Trophoblast cell (in vitro differentiated cells and primary cell): ENCODE measurements around the gene ANKRD17.
"Not testable (repeated sequence)": the region's sequence is repeated elsewhere in the genome, so short reads cannot be mapped to it uniquely, and the experiment has no call there.

Experiments
- DNase-seq, 2 donors: peaks; one replicate each; pipeline ENCODE4 v3.0.0-alpha.2; 2016
- H2AFZ ChIP-seq: 2 replicates; pipeline ENCODE4 v1.6.1; 2013; ENCODE audit warnings: low read length, moderate library complexity, mild to moderate bottlenecking; ENCODE audit not compliant: insufficient read depth, poor library complexity
- H2AK5ac ChIP-seq: 2 replicates; pipeline ENCODE4 v1.6.1; 2013; ENCODE audit warnings: mild to moderate bottlenecking, low read length
- H2BK120ac ChIP-seq: 2 replicates; pipeline ENCODE4 v1.6.1; 2013; ENCODE audit warnings: low read length, mild to moderate bottlenecking, moderate library complexity; ENCODE audit not compliant: insufficient read depth, poor library complexity
- H2BK12ac ChIP-seq: 2 replicates; pipeline ENCODE4 v1.6.1; 2013; ENCODE audit warnings: mild to moderate bottlenecking, low read length, moderate library complexity
- H2BK5ac ChIP-seq: 2 replicates; pipeline ENCODE4 v1.6.1; 2013; ENCODE audit warnings: low read length, low read depth, moderate library complexity, mild to moderate bottlenecking; ENCODE audit not compliant: poor library complexity
- H3K14ac ChIP-seq: 2 replicates; pipeline ENCODE4 v1.6.1; 2013; ENCODE audit warnings: mild to moderate bottlenecking, low read length
- H3K18ac ChIP-seq: 2 replicates; pipeline ENCODE4 v1.6.1; 2013; ENCODE audit warnings: mild to moderate bottlenecking, low read length
- H3K23ac ChIP-seq: 2 replicates; pipeline ENCODE4 v1.6.1; 2013; ENCODE audit warnings: low read length
- H3K27ac ChIP-seq: 2 replicates; pipeline ENCODE4 v1.5.1; 2013; ENCODE audit warnings: low read depth, mild to moderate bottlenecking, inconsistent platforms, low read length, moderate library complexity
- H3K27me3 ChIP-seq: 2 replicates; pipeline ENCODE4 v1.6.1; 2013; ENCODE audit warnings: inconsistent platforms, mild to moderate bottlenecking, low read length, moderate library complexity; ENCODE audit not compliant: insufficient read depth
- H3K36me3 ChIP-seq, 2 experiments: 1 replicate in 1 of 2; 2 replicates in 1 of 2; pipeline ENCODE4 v1.6.1; 2013; ENCODE audit warnings: low read length in 2 of 2, mild to moderate bottlenecking in 2 of 2, moderate library complexity in 1 of 2; ENCODE audit not compliant: insufficient read depth in 2 of 2, control insufficient read depth in 1 of 2
- H3K4ac ChIP-seq: 2 replicates; pipeline ENCODE4 v1.6.1; 2013; ENCODE audit warnings: low read depth, mild to moderate bottlenecking, low read length, moderate library complexity
- H3K4me1 ChIP-seq, 2 experiments: 1 replicate in 1 of 2; 2 replicates in 1 of 2; pipeline ENCODE4 v1.6.1; 2013; ENCODE audit warnings: low read length in 2 of 2, mild to moderate bottlenecking in 2 of 2, moderate library complexity in 1 of 2; ENCODE audit not compliant: insufficient read depth in 2 of 2, control insufficient read depth in 1 of 2
- H3K4me2 ChIP-seq: 2 replicates; pipeline ENCODE4 v1.6.1; 2013; ENCODE audit warnings: inconsistent platforms, mild to moderate bottlenecking, low read length, moderate library complexity
- H3K4me3 ChIP-seq: 2 replicates; pipeline ENCODE4 v1.5.1; 2013; ENCODE audit warnings: mild to moderate bottlenecking, low read depth, low read length, inconsistent platforms
- H3K79me1 ChIP-seq: one replicate; pipeline ENCODE4 v1.6.1; 2013; ENCODE audit warnings: low read length
- H3K79me2 ChIP-seq: 2 replicates; pipeline ENCODE4 v1.6.1; 2013; ENCODE audit warnings: low read length, mild to moderate bottlenecking; ENCODE audit not compliant: control insufficient read depth, insufficient read depth, poor library complexity
- H3K9ac ChIP-seq: 2 replicates; pipeline ENCODE4 v1.6.1; 2013; ENCODE audit warnings: mild to moderate bottlenecking, low read length
- H3K9me3 ChIP-seq: 2 replicates; pipeline ENCODE4 v1.6.1; 2013; ENCODE audit warnings: low read depth, mild to moderate bottlenecking, control low read depth, inconsistent platforms, low read length; ENCODE audit not compliant: insufficient read depth
- H4K12ac ChIP-seq: 2 replicates; pipeline ENCODE4 v1.6.1; 2013; ENCODE audit warnings: low read depth, mild to moderate bottlenecking, low read length, moderate library complexity
- H4K8ac ChIP-seq: 2 replicates; pipeline ENCODE4 v1.6.1; 2013; ENCODE audit warnings: low read depth, mild to moderate bottlenecking, low read length, moderate library complexity
- H4K91ac ChIP-seq: one replicate; pipeline ENCODE4 v1.6.1; 2013; ENCODE audit warnings: low read depth, mild to moderate bottlenecking, low read length, moderate library complexity
- WGBS: extraction: QIAGEN DNeasy Blood & Tissue Kit; methylation state at CpG from one replicate; pipeline ENCODE4 v1.1.7; 2013; ENCODE audit warnings: missing lambda C conversion rate; ENCODE audit not compliant: insufficient read length, insufficient coverage; ENCODE audit errors: extremely low coverage; 5-methylcytosine and 5-hydroxymethylcytosine counted together

The ANKRD17 gene

GRCh38 chr4:73255847-73256246, 2.8 kb downstream of the ANKRD17 start:
- Histone ChIP-seq H3K79me2 (peaks cover 17% of the 10 kb centered on the region), H3K79me1 (peaks cover 20% of the 10 kb centered on the region), H3K4ac (peak overlapping the region; percentile 91)
- not testable (repeated sequence) for H3K23ac ChIP-seq, H2BK12ac ChIP-seq, H4K91ac ChIP-seq, H2AK5ac ChIP-seq, H2BK120ac ChIP-seq, H3K36me3 ChIP-seq, H3K4me3 ChIP-seq, H4K12ac ChIP-seq, H2BK5ac ChIP-seq, H3K27me3 ChIP-seq, H3K18ac ChIP-seq, DNase-seq, H3K4me2 ChIP-seq, H3K27ac ChIP-seq, H3K9ac ChIP-seq, H3K4me1 ChIP-seq, H3K14ac ChIP-seq, H4K8ac ChIP-seq, H3K9me3 ChIP-seq, H2AFZ ChIP-seq
- no CpG with 5 or more reads among the region's 8 CpGs for WGBS

- no peaks in the 10 kb centered on the region for H3K79me1 ChIP-seq
- no peaks in the 10 kb centered on the region for H3K4me1 ChIP-seq
- H4K8ac ChIP-seq: no peak overlapping the region
- DNase-seq: no peak
- no peak overlapping the region for H3K9ac ChIP-seq
- no peak overlapping the region for H3K14ac ChIP-seq
- H3K23ac ChIP-seq: no peak overlapping the region
- no peak overlapping the region for H3K27ac ChIP-seq
- H3K9me3 ChIP-seq: no peaks in the 10 kb centered on the region
- no peaks in the 10 kb centered on the region for H3K27me3 ChIP-seq
- H3K4ac ChIP-seq: no peak overlapping the region
- H2BK120ac ChIP-seq: no peak overlapping the region
- peaks cover 5% of the 10 kb centered on the region for H3K79me2 ChIP-seq
- no peak overlapping the region for H4K91ac ChIP-seq
- peaks cover 0 to 1% of the 10 kb centered on the region in 2 experiments for H3K36me3 ChIP-seq
- no peak overlapping the region for H3K4me3 ChIP-seq
- no peak overlapping the region for H2AFZ ChIP-seq
- H3K18ac ChIP-seq: no peak overlapping the region
- H4K12ac ChIP-seq: no peak overlapping the region
- no peak overlapping the region for H2BK5ac ChIP-seq
- no peak overlapping the region for H2AK5ac ChIP-seq
- no peak overlapping the region for H2BK12ac ChIP-seq
- H3K4me2 ChIP-seq: no peak overlapping the region
Measured at GRCh38 chr4:73252001-73252400, 6.6 kb downstream of the ANKRD17 start.

GRCh38 chr4:73251384-73251783, 7.2 kb downstream of the ANKRD17 start:
- peak in 1 of 2 donors; percentile 50 for DNase-seq
- no CpG with 5 or more reads among the region's 2 CpGs for WGBS
- Histone ChIP-seq H3K27ac (no peak overlapping the region), H3K9ac (no peak overlapping the region), H2AFZ (no peak overlapping the region), H3K4ac (no peak overlapping the region), H3K18ac (no peak overlapping the region), H3K4me2 (no peak overlapping the region), H3K23ac (no peak overlapping the region), H2AK5ac (no peak overlapping the region), H4K8ac (no peak overlapping the region), H3K9me3 (no peaks in the 10 kb centered on the region), H3K36me3 (peaks cover 0 to 1% of the 10 kb centered on the region in 2 experiments), H3K4me3 (no peak overlapping the region), H2BK12ac (no peak overlapping the region), H3K27me3 (no peaks in the 10 kb centered on the region), H4K12ac (no peak overlapping the region), H3K79me2 (peaks cover 5% of the 10 kb centered on the region), H3K4me1 (no peaks in the 10 kb centered on the region), H2BK120ac (no peak overlapping the region), H3K14ac (no peak overlapping the region), H4K91ac (no peak overlapping the region), H3K79me1 (no peaks in the 10 kb centered on the region), H2BK5ac (no peak overlapping the region)

GRCh38 chr4:73250642-73251041, 8.0 kb downstream of the ANKRD17 start:
- WGBS: no CpG with 5 or more reads among the region's 9 CpGs
- H4K12ac ChIP-seq: no peak overlapping the region
- no peak overlapping the region for H3K14ac ChIP-seq

More at GRCh38 chr4:73250642-73251041, 8.0 kb downstream of the ANKRD17 start:
- no peak overlapping the region for H2AK5ac ChIP-seq
- peak overlapping the region; percentile 46 for H3K4ac ChIP-seq
- no peak overlapping the region for H2BK5ac ChIP-seq
- no peak overlapping the region for H2BK120ac ChIP-seq
- H3K79me2 ChIP-seq: peaks cover 5% of the 10 kb centered on the region
- H3K23ac ChIP-seq: no peak overlapping the region
- no peak overlapping the region for H4K8ac ChIP-seq
- peaks cover 0 to 1% of the 10 kb centered on the region in 2 experiments for H3K36me3 ChIP-seq
- no peaks in the 10 kb centered on the region for H3K79me1 ChIP-seq
- no peak overlapping the region for H2AFZ ChIP-seq
- no peak overlapping the region for H4K91ac ChIP-seq
- no peak overlapping the region for H3K4me3 ChIP-seq
- H3K27me3 ChIP-seq: no peaks in the 10 kb centered on the region
- H3K27ac ChIP-seq: no peak overlapping the region
- H3K9me3 ChIP-seq: no peaks in the 10 kb centered on the region
- H3K9ac ChIP-seq: no peak overlapping the region
- no peak overlapping the region for H3K18ac ChIP-seq
- no peak overlapping the region for H3K4me2 ChIP-seq
- DNase-seq: no peak
- no peaks in the 10 kb centered on the region for H3K4me1 ChIP-seq
- H2BK12ac ChIP-seq: no peak overlapping the region
